ENCODE measurements around the gene CAVIN1.
"Not testable (repeated sequence)": the region's sequence is repeated elsewhere in the genome, so short reads cannot be mapped to it uniquely, and the experiment has no call there.

- TF ChIP-seq CTCF (IDR thresholded peaks at IDR 0.05; ENCODE audit: insufficient read depth, low read length); POLR2AphosphoS5 (IDR thresholded peaks at IDR 0.05; ENCODE audit: low read depth); REST (IDR thresholded peaks at IDR 0.05; ENCODE audit: insufficient replicate concordance, low read depth); GABPA (IDR thresholded peaks at IDR 0.05; ENCODE audit: low read depth): not testable (repeated sequence)
Observed at GRCh38 chr17:42360388-42360787, 62.7 kb downstream of the CAVIN1 start.

Data from HL-60 (cell line).